AG09309 (cell line): ENCODE data around the gene ACSF2.
"Not testable (repeated sequence)": the region's sequence is repeated elsewhere in the genome, so short reads cannot be mapped to it uniquely, and the experiment has no call there.

Experiments
- DNase-seq: peaks from one replicate; pipeline ENCODE4 v3.0.0-alpha.2; 2010; ENCODE audit warnings: low read depth
- H3K4me3 ChIP-seq: 2 replicates; pipeline ENCODE4 v1.5.1; 2011; ENCODE audit warnings: mild to moderate bottlenecking, low read depth, low read length, moderate library complexity; ENCODE audit not compliant: control insufficient read depth
- CTCF ChIP-seq: IDR thresholded peaks from 2 replicates; pipeline ENCODE4 v1.5.1; 2011; ENCODE audit warnings: mild to moderate bottlenecking, low read depth, low read length, inconsistent platforms; ENCODE audit not compliant: insufficient read depth, control insufficient read depth; ENCODE audit errors: missing control alignments

ACSF2 gene

GRCh38 chr17:50424246-50424995 lies 1.6 kb upstream of the ACSF2 start:
- TF ChIP-seq CTCF = no peak
- no peak overlapping the region for H3K4me3 ChIP-seq
- no peak for DNase-seq

- peak overlapping the region; percentile 79 for H3K4me3 ChIP-seq
These were observed 879 bp upstream of the ACSF2 start for GRCh38 chr17:50424996-50425681.

GRCh38 chr17:50426472-50426782 lies 409 bp downstream of the ACSF2 start:
- DNase-seq = no peak
- no peak for TF ChIP-seq CTCF
- H3K4me3 ChIP-seq = peak overlapping the region; percentile 79

More at GRCh38 chr17:50424996-50425681, 879 bp upstream of the ACSF2 start:
- DNase-seq = no peak
- no peak for TF ChIP-seq CTCF

GRCh38 chr17:50426814-50427787 lies 1.1 kb downstream of the ACSF2 start:
- peak overlapping the region; percentile 79 for H3K4me3 ChIP-seq
- TF ChIP-seq CTCF = no peak
- no peak for DNase-seq

GRCh38 chr17:50428126-50428525 lies 2.1 kb downstream of the ACSF2 start:
- DNase-seq, H3K4me3 ChIP-seq: not testable (repeated sequence)

GRCh38 chr17:50428831-50429424 lies 2.9 kb downstream of the ACSF2 start:
- no peak for TF ChIP-seq CTCF
- no peak for DNase-seq

More at GRCh38 chr17:50428831-50429424, 2.9 kb downstream of the ACSF2 start:
- no peak overlapping the region for H3K4me3 ChIP-seq
